ENCODE results near the gene RABL6. TPM values are rescaled to one million over a fixed set of nuclear protein-coding genes. Genes with fewer than 3 reads are reported as not detected.
"Not testable (repeated sequence)": the region's sequence is repeated elsewhere in the genome, so short reads cannot be mapped to it uniquely, and the experiment has no call there.

Gene RABL6
- total RNA-seq, 2 experiments from 2014 or later, result 113 to 123 TPM

GRCh38 chr9:136831002-136831719, 23.4 kb downstream of the RABL6 start:
- peaks cover 2% of the 10 kb centered on the region for H3K36me3 Mint-ChIP-seq
- CTCF ChIA-PET, result no interaction called here
- H3K27ac Mint-ChIP-seq, result no peak overlapping the region
- no peak for DNase-seq
- no peaks in the 10 kb centered on the region for H3K27me3 Mint-ChIP-seq
- no peak for ATAC-seq
- no peaks in the 10 kb centered on the region for H3K9me3 Mint-ChIP-seq (ENCODE audit: low read depth)
- no peak overlapping the region for H3K4me3 Mint-ChIP-seq
- H3K4me1 Mint-ChIP-seq, result no peaks in the 10 kb centered on the region

DNA sequence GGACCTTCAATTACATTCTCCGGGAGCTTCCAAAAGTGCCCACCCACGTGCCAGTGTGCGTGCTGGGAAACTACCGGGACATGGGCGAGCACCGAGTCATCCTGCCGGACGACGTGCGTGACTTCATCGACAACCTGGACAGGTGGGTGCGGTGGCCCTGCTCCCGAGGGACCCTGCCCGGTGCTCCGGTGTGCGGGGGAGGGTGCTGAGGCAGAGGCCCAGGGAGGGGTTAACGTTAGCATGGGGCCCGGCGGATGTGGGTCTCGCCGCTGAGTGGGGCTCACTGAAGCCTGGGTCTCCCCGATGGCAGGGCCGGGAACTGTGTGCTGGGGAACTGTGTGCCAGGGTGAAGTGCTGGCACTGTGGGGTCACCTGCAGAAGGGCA, 24.0 kb downstream of the RABL6 start:
- Mint-ChIP-seq H3K4me1 (no peaks in the 10 kb centered on the region), H3K9me3 (ENCODE audit: low read depth) (no peaks in the 10 kb centered on the region), H3K27ac (no peak overlapping the region), H3K4me3 (no peak overlapping the region), H3K36me3 (peaks cover 2% of the 10 kb centered on the region), H3K27me3 (no peaks in the 10 kb centered on the region)
- CTCF ChIA-PET, result no interaction called here
- ATAC-seq, result no peak
- no peak for DNase-seq

DNA sequence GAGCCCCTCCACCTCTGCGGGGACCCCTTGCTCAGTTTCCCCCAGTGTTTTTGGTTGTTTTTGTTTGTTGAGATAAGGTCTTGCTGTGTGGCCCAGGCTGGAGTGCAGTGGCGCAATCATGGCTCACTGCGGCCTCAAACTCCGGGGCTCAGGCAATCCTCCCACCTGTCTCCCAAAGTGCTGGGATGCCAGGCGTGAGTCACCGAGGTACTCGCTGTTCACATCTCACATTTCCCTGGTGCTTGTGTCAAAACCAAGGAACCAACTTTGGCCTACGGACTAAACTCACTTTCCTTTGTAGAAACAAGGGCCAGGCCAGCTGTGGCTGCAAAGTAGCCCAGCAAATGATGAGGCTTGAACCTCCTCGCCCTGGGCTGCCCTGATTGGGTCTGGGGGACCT, 24.8 kb downstream of the RABL6 start:
- no peaks in the 10 kb centered on the region for H3K4me1 Mint-ChIP-seq
- no peak overlapping the region for H3K27ac Mint-ChIP-seq
- H3K9me3 Mint-ChIP-seq (ENCODE audit: low read depth), result no peaks in the 10 kb centered on the region
- no peak for ATAC-seq
- H3K36me3 Mint-ChIP-seq, result peaks cover 2% of the 10 kb centered on the region
- H3K27me3 Mint-ChIP-seq, result no peaks in the 10 kb centered on the region
- H3K4me3 Mint-ChIP-seq, result no peak overlapping the region
- no peak for DNase-seq
- CTCF ChIA-PET, result no interaction called here

- not testable (repeated sequence) for H3K27ac Mint-ChIP-seq; H3K4me1 Mint-ChIP-seq; DNase-seq; H3K36me3 Mint-ChIP-seq; H3K27me3 Mint-ChIP-seq; ATAC-seq; H3K9me3 Mint-ChIP-seq (ENCODE audit: low read depth); H3K4me3 Mint-ChIP-seq
- CTCF ChIA-PET, result interaction anchor here (1.3 kb wide), 1 partner anchor 9 kb away, joined by 7 read pairs; the partner anchor contains the start of gene AJM1
Observed at GRCh38 chr9:136833381-136834048, 25.8 kb downstream of the RABL6 start.

DNA sequence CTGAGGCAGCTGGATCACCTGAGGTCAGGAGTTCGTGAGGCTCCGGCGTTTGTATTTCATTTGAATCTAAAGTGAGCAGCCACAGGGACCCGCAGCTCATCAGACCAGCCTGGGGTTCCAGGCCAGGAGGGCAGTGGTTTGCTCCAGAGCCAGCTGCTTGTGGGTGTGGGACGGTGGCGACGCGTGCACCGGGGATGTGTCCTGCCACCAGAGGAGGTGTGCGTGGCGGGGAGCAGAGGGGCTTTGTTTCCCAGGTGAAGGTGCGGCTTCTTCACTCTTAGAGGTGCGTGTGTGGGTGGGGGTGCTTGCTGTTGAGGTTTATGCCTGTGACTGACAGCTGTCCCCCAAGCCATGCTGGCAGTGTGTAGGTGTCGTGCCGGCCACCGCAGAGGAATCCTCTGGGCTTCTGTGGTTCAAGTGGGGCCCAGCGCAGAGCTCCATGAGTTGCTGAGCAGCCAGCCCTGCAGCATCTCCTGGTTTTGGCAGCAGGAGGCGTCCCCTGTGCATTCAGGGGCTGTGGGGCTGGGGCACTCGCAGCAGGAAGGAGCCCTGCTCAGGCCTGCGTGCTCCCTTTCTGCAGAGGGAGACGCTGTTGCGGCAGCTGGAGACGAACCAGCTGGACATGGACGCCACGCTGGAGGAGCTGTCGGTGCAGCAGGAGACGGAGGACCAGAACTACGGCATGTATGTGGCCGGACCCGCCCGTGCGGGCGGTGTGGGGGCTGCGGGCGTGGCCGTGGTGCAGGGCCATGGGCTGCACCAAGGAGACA, 27.6 kb downstream of the RABL6 start:
- Mint-ChIP-seq H3K4me1 (no peaks in the 10 kb centered on the region), H3K4me3 (no peak overlapping the region), H3K27me3 (no peaks in the 10 kb centered on the region), H3K9me3 (ENCODE audit: low read depth) (no peaks in the 10 kb centered on the region), H3K36me3 (peaks cover 2% of the 10 kb centered on the region), H3K27ac (no peak overlapping the region)
- CTCF ChIA-PET, result interaction anchor here (1.4 kb wide), 1 partner anchor 11 kb away, joined by 4 read pairs; no protein-coding TSS in a partner anchor
- no peak for DNase-seq
- no peak for ATAC-seq

DNA sequence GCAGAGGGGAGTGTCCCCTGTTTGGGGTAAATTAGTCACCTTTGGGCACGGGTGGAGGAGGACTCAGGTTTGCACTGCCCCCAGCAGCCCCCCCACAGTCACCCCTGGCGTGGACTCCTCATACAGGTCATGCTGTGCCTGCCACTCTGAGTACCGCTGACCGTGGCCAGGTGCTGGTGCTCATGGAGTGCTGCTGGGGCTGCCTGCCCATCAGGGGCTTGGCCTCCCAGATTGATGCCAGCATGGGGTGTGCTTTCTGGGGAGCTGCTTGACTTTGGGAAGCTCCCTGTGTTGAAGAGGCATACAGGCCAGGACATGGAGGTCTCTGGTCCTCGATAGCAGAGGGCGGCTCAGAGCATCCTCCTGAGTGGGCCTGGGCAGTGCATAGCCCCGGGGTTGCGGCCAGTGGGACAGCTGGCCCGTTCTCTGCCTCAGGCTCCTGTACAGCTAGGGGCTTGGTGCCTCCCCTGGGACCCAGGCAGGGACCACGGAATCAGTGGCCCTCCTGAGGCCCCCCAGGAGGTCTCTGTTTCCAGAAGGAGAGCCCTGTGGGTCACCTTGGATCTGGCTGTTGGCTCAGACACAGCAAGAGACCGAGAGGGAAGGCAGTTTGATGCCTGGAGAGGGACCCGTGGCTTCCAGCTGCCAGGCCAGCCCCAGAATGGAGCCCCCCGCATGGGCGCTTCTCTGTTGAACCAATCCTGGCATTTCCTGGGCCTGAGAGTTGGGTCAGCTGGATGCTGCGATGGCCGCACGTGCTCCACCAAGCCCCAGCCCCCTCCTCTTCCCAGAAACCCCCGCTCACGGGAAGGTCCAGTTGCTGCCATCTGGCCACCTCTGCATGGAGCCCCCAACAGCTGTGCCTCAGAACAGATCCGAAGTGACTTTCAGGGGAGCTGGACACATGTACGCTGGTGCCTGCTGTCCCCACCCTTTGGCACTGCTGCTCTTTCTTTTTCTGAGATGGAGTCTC, 28.5 kb downstream of the RABL6 start:
- ATAC-seq (no peak), DNase-seq (no peak)
- H3K36me3 Mint-ChIP-seq, result peaks cover 1% of the 10 kb centered on the region
- CTCF ChIA-PET, result interaction anchor here (0.7 kb wide), 1 partner anchor 44 kb away, joined by 3 read pairs; no protein-coding TSS in a partner anchor
- H3K4me3 Mint-ChIP-seq, result no peak overlapping the region
- H3K9me3 Mint-ChIP-seq (ENCODE audit: low read depth), result no peaks in the 10 kb centered on the region
- H3K27ac Mint-ChIP-seq, result no peak overlapping the region
- no peaks in the 10 kb centered on the region for H3K27me3 Mint-ChIP-seq
- no peaks in the 10 kb centered on the region for H3K4me1 Mint-ChIP-seq

DNA sequence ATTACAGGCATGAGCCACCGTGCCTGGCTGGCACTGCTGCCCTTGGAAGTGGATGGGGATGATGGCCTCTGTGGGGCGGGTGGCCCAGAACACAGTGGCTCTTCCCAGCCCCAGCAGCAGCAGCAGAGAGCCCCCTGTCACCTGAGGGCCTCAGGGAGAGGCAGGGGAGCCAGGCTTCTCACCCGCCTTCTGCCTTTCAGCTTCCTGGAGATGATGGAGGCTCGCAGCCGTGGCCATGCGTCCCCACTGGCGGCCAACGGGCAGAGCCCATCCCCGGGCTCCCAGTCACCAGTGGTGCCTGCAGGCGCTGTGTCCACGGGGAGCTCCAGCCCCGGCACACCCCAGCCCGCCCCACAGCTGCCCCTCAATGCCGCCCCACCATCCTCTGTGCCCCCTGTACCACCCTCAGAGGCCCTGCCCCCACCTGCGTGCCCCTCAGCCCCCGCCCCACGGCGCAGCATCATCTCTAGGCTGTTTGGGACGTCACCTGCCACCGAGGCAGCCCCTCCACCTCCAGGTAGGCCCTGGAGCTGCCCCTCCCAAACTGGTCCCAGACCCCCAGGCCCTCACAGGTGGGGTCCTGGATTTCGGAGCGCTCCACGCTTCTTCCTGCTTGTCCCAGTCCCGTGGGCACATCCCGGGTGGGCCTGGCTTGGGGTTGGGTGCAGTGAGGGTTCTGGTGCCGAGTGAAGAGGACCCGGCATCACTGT, 29.6 kb downstream of the RABL6 start:
- Mint-ChIP-seq H3K4me1 (peaks cover 4% of the 10 kb centered on the region), H3K27ac (no peak overlapping the region), H3K4me3 (no peak overlapping the region), H3K36me3 (no peaks in the 10 kb centered on the region), H3K27me3 (no peaks in the 10 kb centered on the region), H3K9me3 (ENCODE audit: low read depth) (no peaks in the 10 kb centered on the region)
- CTCF ChIA-PET, result no interaction called here
- no peak for DNase-seq
- ATAC-seq, result no peak

DNA sequence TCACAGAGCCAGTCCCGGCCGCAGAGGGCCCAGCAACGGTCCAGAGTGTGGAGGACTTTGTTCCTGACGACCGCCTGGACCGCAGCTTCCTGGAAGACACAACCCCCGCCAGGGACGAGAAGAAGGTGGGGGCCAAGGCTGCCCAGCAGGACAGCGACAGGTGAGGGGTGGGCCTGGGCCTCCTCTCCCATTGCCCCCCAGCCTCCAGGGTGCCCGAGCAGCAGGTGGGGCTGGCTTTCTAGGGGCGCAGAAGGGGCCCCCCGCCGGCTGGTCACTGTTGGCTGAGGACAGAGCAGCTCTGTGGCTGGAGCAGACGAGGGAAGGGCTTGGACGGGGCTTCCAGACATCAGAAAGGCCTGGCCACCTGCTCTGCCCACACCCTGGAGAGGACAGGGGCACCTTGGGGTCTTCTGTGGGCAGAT, 30.1 kb downstream of the RABL6 start:
- DNase-seq; H3K36me3 Mint-ChIP-seq; H3K27me3 Mint-ChIP-seq; H3K4me3 Mint-ChIP-seq; ATAC-seq; H3K9me3 Mint-ChIP-seq (ENCODE audit: low read depth); CTCF ChIA-PET; H3K27ac Mint-ChIP-seq; H3K4me1 Mint-ChIP-seq: not testable (repeated sequence)

DNA sequence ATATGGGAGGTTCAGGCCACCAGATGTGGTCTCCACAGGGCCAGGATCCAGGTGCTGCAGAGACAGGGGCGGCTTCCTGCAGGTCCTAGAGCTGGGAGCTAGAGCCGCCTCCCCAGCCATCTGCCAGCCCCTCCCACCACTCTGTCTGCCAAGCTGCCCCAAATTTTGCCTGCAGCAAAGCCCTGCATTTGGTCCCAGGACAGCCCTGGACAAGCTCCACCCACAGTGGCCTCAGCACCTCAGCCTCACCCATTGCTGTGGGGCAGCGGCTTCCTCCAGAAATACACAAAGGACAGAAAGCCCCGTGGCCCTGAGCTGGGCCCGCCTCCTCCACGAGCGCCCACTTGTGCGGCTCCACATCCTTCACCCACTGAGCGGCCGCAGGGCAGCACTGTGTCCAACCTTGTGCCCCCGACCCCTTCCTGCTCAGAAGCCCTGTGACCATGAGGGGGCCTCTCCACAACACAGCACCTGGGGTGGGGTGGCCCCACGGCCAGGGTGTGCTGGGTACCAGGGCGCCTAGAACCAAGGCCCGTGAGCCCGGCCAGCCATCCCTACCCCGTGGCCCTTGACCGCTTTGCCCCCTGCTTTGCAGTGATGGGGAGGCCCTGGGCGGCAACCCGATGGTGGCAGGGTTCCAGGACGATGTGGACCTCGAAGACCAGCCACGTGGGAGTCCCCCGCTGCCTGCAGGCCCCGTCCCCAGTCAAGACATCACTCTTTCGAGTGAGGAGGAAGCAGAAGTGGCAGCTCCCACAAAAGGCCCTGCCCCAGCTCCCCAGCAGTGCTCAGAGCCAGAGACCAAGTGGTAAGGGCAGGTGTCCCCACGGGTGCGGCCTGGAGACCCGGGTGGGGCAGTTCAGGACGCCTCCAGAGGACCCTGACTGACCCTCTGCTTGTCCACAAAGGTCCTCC, 30.8 kb downstream of the RABL6 start:
- Mint-ChIP-seq H3K27me3 (no peaks in the 10 kb centered on the region), H3K4me3 (no peak overlapping the region), H3K9me3 (ENCODE audit: low read depth) (no peaks in the 10 kb centered on the region), H3K27ac (no peak overlapping the region), H3K4me1 (peaks cover 7% of the 10 kb centered on the region), H3K36me3 (no peaks in the 10 kb centered on the region)
- DNase-seq (no peak), ATAC-seq (no peak)
- CTCF ChIA-PET, result no interaction called here

GRCh38 chr9:136839229-136840139, 31.7 kb downstream of the RABL6 start:
- peaks cover 9% of the 10 kb centered on the region for H3K4me1 Mint-ChIP-seq
- no peak overlapping the region for H3K27ac Mint-ChIP-seq
- no peak overlapping the region for H3K4me3 Mint-ChIP-seq
- no peaks in the 10 kb centered on the region for H3K9me3 Mint-ChIP-seq (ENCODE audit: low read depth)
- CTCF ChIA-PET, result no interaction called here
- ATAC-seq, result no peak
- H3K36me3 Mint-ChIP-seq, result no peaks in the 10 kb centered on the region
- no peaks in the 10 kb centered on the region for H3K27me3 Mint-ChIP-seq
- no peak for DNase-seq

Measured in activated CD8-positive, alpha-beta memory T cell treated with anti-CD3 and anti-CD28 coated beads, Interleukin-2, amount 10 ng/mL, durations not matched to agents 7 days and 5 days (primary cell).